Measurements from ENCODE around the gene PEBP1. TPM values are rescaled to one million over a fixed set of nuclear protein-coding genes. Genes with fewer than 3 reads are reported as not detected.

PEBP1 gene
- total RNA-seq, 1 experiment from 2014 or later: 368 TPM

DNA sequence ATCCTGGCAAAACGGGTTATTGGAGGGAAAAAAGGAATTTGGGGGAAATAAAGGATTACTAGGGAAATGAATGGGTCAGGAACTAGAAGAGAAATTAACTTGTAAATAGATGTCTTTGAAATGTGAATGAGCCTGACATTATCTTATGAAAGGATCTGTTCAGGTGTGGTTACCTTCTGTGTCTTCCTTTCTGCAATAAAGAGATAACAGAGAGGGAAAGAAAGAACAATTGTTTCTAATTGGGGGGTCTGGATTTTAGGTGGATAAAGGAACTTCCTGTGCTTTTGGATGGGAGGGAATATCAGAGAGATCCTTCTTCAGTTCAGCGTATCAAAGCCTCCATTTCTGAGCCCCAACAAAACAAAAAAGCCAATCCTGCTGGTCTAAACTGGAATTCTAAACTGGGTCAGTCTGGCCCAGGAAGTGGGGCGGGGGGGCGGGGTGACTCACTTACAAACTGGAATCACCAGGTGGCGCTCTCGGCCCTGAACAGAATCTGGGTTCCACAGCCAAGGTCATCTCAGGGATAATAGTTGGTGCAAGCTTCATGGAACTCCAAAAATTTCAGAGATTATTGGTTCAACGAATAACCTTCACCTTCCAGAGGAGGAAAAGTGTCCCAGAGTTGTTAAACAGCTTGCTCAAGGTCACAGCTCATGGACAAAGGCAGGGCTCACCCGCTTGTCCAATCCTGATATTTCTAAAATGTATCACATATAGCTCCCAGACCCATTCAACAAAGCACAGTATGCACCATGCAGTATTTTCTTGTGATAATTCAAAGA lies 15.2 kb upstream of the PEBP1 start:
- DNase-seq (peak; percentile 78), ATAC-seq (peak; percentile 91)
- Histone ChIP-seq H3K4me1 (ENCODE audit: insufficient read depth, low read length) (peaks cover 8% of the 10 kb centered on the region; the same call in 1 of the 2 replicates), H2AFZ (ENCODE audit: low read length) (peak overlapping the region; percentile 63), H3K9me2 (replicated peaks; ENCODE audit: low read length) (no peaks in the 10 kb centered on the region), H3K4me2 (ENCODE audit: low read length) (peak overlapping the region; percentile 36; the same call in 1 of the 2 replicates), H3K9me3 (ENCODE audit: low read length) (no peaks in the 10 kb centered on the region), H3K36me3 (ENCODE audit: low read depth, low read length) (no peaks in the 10 kb centered on the region), H3K27ac (ENCODE audit: low read length) (no peak overlapping the region), H3K27me3 (ENCODE audit: low read length) (no peaks in the 10 kb centered on the region), H3K4me3 (ENCODE audit: low read length) (no peak overlapping the region), H3K79me2 (ENCODE audit: low read length) (no peaks in the 10 kb centered on the region), H3K9ac (ENCODE audit: low read length) (no peak overlapping the region), H3F3A (ENCODE audit: low read length, unreplicated experiment) (no peaks in the 10 kb centered on the region), H4K20me1 (ENCODE audit: low read length) (no peaks in the 10 kb centered on the region)
- BruUV-seq (replicated peaks): no TSS peak
- no peak for TF ChIP-seq EZH2 (IDR thresholded peaks at IDR 0.05; ENCODE audit: low read length, unreplicated experiment)
- peak; percentile 52 for TF ChIP-seq CTCF (conservative IDR thresholded peaks at IDR 0.05; ENCODE audit: low read depth, low read length)
- intact Hi-C loops (cut with micrococcal nuclease): loop anchor here (1.0 kb wide), 2 partner anchors 45 to 256 kb away; partner anchors contain the start of gene SUDS3
- POLR2A ChIA-PET (ENCODE audit: unreplicated experiment): interaction anchor here (0.7 to 1.0 kb wide), 2 partner anchors 15 to 17 kb away, joined by 3 read pairs; partner anchors contain the start of gene PEBP1
- CTCF ChIA-PET: interaction anchor here (0.5 to 1.3 kb wide), 4 partner anchors 15 to 255 kb away, joined by 3 to 7 read pairs (median 4); partner anchors contain the start of genes PEBP1 and SUDS3

DNA sequence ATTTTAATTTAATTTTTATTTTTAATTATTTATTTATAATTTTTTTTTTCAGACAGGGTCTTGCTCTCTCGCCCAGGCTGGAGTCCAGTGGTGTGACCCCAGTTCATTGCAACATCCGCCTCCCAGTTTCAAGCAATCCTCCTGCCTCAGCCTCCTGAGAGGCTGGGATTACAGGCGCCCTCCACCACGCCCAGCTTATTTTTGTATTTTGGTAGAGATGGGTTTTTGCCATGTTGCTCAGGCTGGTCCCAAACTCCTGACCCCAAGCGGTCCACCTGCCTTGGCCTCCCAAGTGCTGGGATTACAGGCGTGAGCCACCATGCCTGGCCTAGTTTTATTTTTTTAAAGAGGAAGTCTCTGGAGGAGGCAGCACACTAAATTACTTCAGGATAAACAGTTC lies 13.7 kb upstream of the PEBP1 start:
- DNase-seq (no peak), ATAC-seq (no peak)
- Histone ChIP-seq H3K27me3 (ENCODE audit: low read length) (no peaks in the 10 kb centered on the region), H3K4me1 (ENCODE audit: insufficient read depth, low read length) (peaks cover 8% of the 10 kb centered on the region; the same call in 1 of the 2 replicates), H3K79me2 (ENCODE audit: low read length) (no peaks in the 10 kb centered on the region), H3K4me3 (ENCODE audit: low read length) (no peak overlapping the region), H2AFZ (ENCODE audit: low read length) (no peak overlapping the region), H3K9ac (ENCODE audit: low read length) (no peak overlapping the region), H3K4me2 (ENCODE audit: low read length) (no peak overlapping the region), H3F3A (ENCODE audit: low read length, unreplicated experiment) (no peaks in the 10 kb centered on the region), H3K9me2 (replicated peaks; ENCODE audit: low read length) (no peaks in the 10 kb centered on the region), H4K20me1 (ENCODE audit: low read length) (no peaks in the 10 kb centered on the region), H3K27ac (ENCODE audit: low read length) (no peak overlapping the region), H3K9me3 (ENCODE audit: low read length) (no peaks in the 10 kb centered on the region), H3K36me3 (ENCODE audit: low read depth, low read length) (no peaks in the 10 kb centered on the region)
- CTCF ChIA-PET: no interaction called here
- POLR2A ChIA-PET (ENCODE audit: unreplicated experiment): no interaction called here
- TF ChIP-seq EZH2 (IDR thresholded peaks at IDR 0.05; ENCODE audit: low read length, unreplicated experiment) (no peak), CTCF (conservative IDR thresholded peaks at IDR 0.05; ENCODE audit: low read depth, low read length) (no peak), EZH2phosphoT487 (IDR thresholded peaks at IDR 0.05; ENCODE audit: borderline replicate concordance, low read length) (no peak)
- no TSS peak for BruUV-seq (replicated peaks)
- intact Hi-C loops (cut with micrococcal nuclease): no loop called here

Measured in PC-3 (cell line).